Suppressor macrophage treated with lipopolysaccharide for 1 hour (primary cell): ENCODE data around the gene PIGP.
"Not testable (repeated sequence)": the region's sequence is repeated elsewhere in the genome, so short reads cannot be mapped to it uniquely, and the experiment has no call there.

ENCODE experiments used
- DNase-seq, 3 donors: peaks; one replicate each; pipeline ENCODE4 v3.0.0-alpha.2; 2020 to 2022

The PIGP gene

DNA sequence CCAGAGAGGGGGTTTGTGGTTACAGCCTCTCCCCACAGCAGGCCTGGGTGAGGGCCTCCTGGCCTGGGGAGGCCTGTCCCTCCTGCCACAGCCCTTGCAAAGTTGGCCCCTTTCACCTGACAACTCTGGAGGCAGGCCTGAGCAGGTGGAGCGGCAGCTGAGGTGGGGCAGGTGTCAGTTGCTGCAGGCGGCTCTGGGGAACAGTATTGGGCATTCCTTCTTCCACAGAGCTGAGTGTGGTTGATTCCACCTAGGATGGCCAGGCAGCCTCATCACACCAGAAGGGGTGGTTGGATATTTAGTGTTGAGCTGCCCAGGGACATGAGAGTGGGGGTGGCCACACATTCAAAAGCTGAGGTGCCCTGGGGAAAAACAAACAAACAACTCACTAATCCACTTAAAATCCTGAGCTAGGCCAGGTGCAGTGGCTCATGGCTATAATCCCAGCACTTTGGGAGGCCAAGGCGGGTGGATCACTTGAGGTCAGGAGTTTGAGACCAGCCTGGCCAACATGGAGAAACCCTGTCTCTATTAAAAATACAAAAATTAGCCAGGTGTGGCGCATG, 31.1 kb downstream of the PIGP start:
- DNase-seq = no peak

DNA sequence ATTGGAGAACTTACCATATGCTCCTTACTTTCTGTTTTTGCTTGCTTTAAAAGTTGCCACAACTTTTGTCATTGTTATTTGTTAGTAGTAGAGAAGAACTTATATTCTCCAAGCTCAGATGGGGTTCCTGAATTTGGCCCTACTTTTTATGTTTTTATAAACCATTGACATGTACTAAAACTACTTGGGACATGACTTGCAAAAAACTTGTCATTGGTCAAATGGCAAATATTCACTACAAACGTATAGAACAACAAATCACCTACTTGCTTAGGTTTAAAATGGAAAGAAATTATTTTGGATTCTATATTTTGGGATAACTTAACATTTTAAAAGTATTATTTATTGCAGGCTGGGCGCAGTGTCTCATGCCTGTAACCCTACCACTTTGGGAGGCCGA, 32.7 kb downstream of the PIGP start:
- DNase-seq = no peak

DNA sequence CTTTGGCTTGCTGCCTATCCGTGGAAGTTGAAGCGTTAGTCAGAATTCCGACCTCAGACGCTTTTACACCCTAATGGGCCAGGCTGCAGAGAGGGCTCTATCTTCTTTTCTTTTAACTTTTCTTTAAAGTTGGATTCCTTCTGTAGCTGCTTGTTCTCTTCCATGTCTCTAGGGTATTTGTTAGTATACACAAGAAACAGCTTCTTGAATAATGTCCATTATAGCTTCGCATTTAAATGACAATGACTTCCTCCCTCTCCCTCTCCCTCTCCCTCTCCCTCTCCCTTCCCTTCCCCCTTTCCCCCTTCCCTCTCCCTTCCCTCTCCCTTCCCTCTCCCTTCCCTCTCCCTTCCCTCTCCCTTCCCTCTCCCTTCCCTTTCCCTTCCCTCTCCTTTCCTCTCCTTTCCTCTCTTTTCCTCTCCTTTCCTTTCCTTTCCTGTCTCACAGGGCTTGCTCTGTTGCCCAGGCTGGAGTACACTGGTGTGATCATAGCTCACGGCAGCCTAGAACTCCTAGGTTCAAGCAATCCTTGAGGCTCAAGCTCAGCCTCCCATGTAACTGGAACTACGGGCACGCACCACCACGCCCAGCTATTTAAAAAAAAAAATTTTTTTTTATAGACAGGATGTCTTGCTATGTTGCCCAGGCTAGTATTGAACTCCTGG, 33.3 kb downstream of the PIGP start:
- DNase-seq = no peak

DNA sequence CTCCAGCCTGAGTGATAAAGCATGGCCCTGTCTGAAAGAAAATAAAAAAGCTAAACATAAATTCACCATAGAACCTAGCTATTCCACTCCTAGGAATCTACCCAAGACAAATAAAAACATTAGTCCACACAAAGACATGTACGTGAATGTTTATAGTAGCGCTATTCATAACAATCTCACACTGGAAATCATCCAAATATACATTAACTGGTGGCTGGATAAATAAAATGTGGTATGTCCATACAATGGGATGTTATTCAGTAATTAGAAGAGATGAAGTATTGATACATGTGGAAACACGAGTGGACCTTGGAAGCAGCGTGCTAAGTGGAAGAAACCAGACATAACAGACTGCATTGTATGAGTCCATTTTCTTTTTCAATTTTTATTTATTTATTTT, 36.7 kb downstream of the PIGP start:
- no peak for DNase-seq

DNA sequence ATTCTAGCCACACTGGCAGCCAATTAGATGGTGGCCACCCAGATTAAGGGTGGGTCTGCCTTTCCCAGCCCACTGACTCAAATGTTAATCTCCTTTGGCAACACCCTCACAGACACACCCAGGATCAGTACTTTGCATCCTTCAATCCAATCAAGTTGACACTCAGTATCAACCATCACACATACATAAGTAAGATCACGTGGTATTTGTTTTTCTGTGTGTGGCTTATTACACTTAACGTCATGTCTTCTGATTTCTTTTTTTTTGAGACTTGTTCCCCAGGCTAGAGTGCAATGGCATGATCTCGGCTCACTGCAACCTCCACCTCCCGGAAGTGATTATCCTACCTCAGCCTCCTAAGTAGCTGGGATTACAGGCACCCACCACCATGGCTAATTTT, 38.5 kb downstream of the PIGP start:
- not testable (repeated sequence) for DNase-seq

DNA sequence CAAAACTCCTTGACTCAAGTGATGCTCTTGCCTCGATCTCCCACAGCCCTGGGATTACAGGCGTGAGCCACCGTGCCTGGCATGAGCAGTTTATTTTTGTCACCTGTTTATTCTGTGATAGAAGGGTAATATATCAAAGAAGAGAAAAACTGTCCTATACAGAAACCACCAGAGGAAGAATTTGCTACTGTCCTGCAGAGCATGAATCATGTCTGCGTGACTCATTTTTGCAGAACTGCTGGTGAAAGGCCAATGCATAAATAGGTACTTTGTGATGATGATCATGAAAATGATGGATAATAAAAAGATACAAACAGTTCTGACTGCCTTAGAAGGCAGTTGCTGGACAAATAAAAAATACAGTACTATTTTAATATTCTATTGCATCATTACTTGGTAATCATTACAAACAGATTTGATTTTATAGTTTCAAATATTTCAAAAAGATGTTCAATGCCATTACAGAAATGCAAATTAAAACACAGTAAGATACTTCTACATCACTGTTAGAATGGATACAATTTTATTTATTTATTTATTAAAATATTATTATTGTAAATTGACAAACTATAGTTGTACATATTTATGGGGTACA, 39.9 kb downstream of the PIGP start:
- DNase-seq = peak; percentile 21 to 47 (median 42)

DNA sequence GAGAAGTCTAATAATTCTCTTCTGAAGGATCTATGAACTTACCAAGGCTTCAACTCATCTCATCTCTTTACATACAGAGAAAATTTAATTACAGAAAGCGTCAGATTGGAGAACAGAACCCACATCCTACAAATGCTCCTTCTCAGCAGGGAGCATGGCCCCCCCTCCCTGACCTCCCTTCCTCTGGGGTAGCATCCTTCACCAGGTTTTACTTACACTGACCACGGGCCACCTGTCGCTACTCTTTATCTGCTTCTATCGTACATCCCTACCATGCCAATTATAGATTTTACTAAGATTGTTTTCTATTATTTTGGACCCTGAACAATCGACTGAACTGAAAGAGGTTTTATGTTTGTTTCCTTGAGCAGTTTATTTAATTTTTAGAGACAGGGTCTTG, 40.6 kb downstream of the PIGP start:
- DNase-seq = no peak

DNA sequence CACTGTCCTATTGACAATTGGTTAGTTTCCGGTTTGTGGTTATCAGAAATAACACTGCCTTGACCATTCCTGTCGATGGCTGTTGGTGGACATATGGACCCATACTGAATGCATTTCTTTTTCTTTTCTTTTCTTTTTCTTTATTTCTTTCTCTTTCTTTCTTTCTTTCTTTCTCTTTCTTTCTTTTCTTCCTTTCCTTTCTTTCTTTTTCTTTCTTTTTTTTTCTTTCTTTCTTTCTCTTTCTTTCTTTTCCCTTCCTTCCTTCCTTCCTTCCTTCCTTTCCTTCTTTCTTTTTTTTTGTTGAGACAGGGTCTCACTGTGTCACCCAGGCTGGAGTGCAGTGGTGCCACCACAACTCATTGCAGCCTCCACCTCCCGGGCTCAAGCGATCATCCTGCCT, 42.0 kb downstream of the PIGP start:
- DNase-seq = no peak

DNA sequence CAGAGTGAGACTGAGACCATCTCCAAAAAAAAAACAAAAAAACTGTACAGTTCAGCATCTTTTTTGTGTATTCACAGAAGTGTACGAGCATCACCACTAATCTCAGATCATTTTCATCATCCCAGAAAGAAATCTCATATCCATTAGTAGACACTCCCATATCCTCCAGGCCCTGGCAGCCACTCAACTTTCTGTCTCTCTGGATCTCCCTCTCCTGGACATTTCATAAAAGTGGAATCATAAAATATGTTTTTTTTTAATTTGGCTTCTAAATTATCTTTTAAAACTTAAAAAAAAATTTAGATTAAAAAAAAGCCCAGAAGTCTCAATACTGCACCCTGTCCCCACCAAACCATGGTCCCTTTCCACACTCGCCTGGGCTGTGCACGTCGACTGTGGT, 44.3 kb downstream of the PIGP start:
- DNase-seq = no peak

DNA sequence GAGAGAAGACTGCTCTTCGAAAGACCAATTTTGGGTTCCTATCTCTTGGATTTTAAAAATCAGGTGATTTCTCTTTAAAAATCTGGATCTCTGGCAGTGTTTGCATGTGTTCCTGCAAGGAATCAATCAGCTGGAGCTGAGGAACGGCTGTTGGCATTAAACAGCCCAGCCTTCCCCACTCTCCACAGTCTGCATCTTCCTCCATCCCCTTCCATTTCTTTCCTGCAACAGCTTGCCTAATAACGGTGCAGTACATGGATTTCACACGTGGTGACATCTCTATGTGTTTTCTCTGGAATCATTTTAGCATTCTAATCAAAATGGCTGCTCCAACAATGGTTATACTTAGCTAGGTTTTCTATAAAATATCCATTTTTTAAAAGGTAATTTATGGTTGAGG, 46.4 kb downstream of the PIGP start:
- no peak for DNase-seq

DNA sequence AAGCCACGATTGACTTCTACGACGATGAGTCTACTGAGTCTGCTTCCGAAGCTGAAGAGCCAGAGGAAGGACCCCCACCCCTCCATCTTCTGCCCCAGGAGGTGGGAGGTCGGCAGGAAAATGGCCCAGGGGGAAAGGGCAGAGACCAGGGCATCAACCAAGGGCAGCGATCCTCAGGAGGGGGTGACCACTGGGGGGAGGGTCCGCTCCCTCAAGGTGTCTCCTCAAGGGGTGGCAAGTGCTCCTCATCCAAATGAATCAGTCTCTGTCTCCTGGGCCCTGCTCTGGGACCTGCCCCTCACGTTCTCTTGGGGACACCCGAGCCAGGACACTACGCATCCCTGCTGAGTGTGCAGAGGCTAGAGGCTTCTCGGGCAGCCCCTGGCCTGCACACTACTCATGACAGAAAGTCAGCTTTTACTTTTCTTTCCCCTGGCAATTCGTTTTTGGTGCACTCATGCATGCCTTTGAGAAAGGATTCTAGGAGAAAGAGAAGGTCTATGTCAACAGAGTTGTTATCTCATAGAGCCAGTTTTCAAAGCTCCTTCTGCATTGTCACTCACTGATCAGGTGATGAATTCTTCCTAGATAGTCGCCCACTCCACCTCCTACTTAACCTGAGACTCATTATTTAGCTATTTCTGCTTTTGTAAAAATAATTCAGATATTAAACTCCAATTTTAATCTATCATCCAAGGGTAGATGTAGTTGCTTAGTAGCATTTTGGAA, 54.8 kb downstream of the PIGP start:
- DNase-seq = no peak
